Astrocyte of the cerebellum (primary cell): ENCODE data around the gene ORAI1.
"Not testable (repeated sequence)": the region's sequence is repeated elsewhere in the genome, so short reads cannot be mapped to it uniquely, and the experiment has no call there.

Experiments
- DNase-seq: peaks from one replicate; pipeline ENCODE4 v3.0.0-alpha.2; 2011; ENCODE audit warnings: low read depth
- H3K4me3 ChIP-seq: 2 replicates; pipeline ENCODE4 v1.5.1; 2011; ENCODE audit warnings: mild to moderate bottlenecking, low read depth, low read length, moderate library complexity
- CTCF ChIP-seq: IDR thresholded peaks from 2 replicates; pipeline ENCODE4 v1.5.1; 2012; ENCODE audit warnings: low read length, low read depth, moderate library complexity, mild to moderate bottlenecking; ENCODE audit errors: missing control alignments
- in situ Hi-C: cut with HindIII; loops from 2 replicates; pipeline ENCODE4 v1.10.0; 2017; ENCODE audit warnings: low sequenced_read_pairs

Gene ORAI1

GRCh38 chr12:121620333-121620891 lies 5.9 kb upstream of the ORAI1 start:
- in situ Hi-C loops: no loop called here
- H3K4me3 ChIP-seq: no peak overlapping the region
- DNase-seq: no peak
- TF ChIP-seq CTCF: no peak

- in situ Hi-C loops: no loop called here
- H3K4me3 ChIP-seq: peak overlapping the region; percentile 61
- peak; percentile 28 for DNase-seq
- TF ChIP-seq CTCF: peak; percentile 28
These were observed 717 bp downstream of the ORAI1 start for GRCh38 chr12:121626853-121627640.

GRCh38 chr12:121628037-121628436 lies 1.7 kb downstream of the ORAI1 start:
- no peak for TF ChIP-seq CTCF
- in situ Hi-C loops: no loop called here
- H3K4me3 ChIP-seq: peak overlapping the region; percentile 61
- no peak for DNase-seq

- no peak overlapping the region for H3K4me3 ChIP-seq
- in situ Hi-C loops: no loop called here
- no peak for DNase-seq
- no peak for TF ChIP-seq CTCF
These were observed 2.2 kb downstream of the ORAI1 start for GRCh38 chr12:121628536-121628935.

- no peak for DNase-seq
- in situ Hi-C loops: no loop called here
- no peak for TF ChIP-seq CTCF
- H3K4me3 ChIP-seq: no peak overlapping the region
These were observed 4.5 kb downstream of the ORAI1 start for GRCh38 chr12:121630791-121631355.

- in situ Hi-C loops: no loop called here
- no peak overlapping the region for H3K4me3 ChIP-seq
- no peak for TF ChIP-seq CTCF
- no peak for DNase-seq
These were observed 6.0 kb downstream of the ORAI1 start for GRCh38 chr12:121632069-121632970.

- in situ Hi-C loops, DNase-seq, H3K4me3 ChIP-seq: not testable (repeated sequence)
These were observed 7.5 kb downstream of the ORAI1 start for GRCh38 chr12:121633833-121634196.
